NCI-H2107 treated with DMSO at 0.1 percent for 48 hours (cell line): ENCODE results near the gene STX8.

Experiments
- DNase-seq: peaks from one replicate; lab custom pipeline; 2025; ENCODE audit not compliant: unreplicated experiment; lab: John Stamatoyannopoulos, UW

Gene STX8

DNA sequence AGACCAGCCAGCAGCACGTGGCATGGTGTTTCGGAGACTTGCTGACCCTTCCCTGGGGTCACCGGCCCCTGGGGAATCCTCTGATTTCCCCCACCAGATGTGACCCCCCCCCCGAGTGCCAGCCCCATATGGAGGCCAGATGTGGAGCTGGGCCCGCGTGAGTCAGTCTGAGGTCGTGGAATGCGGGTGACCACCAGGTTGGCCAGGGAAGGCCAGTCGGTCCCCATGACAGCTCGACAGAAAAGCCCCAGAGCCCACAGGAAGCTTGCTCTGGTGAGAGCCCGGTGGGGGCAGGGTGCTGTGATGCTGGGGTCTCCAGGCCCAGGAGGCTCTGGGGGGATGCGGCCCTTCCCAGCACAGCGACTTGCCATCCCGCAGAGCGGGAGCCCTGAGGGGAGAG lies 345.3 kb downstream of the STX8 start:
- no peak for DNase-seq

GRCh38 chr17:9229826-9230201 lies 345.8 kb downstream of the STX8 start:
- DNase-seq, result no peak

DNA sequence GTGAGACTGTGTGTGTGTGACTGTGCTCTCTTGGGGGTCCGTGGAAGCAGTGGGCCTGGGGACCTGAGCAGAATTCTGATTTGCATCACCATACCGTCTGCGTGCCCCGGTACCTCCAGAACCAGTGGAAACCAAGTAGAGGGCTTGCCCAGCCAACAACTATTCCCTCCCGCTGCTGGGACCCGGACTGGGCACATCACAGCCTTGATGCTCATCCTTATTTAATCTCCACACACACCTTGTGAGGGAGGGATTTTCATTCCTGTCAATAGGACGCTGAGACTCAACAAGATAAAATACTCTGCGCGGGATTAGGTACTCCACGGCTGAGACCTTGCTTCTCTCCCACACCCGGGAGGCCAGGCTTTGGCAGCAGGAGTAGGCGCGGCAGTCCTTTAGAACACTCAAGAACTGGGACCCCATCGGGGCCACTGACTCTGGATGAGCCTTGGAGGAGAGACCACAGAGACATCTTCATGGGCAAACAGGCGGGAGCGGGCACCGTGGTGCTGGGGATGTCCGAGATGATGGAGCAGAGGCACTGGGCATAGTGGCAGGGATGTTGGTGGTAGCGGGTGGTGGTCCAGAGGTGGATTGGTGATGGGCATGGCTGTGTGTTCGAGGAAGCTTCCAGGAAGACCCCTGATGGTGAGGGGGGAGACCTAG lies 346.3 kb downstream of the STX8 start:
- no peak for DNase-seq

GRCh38 chr17:9228408-9229159 lies 347.0 kb downstream of the STX8 start:
- DNase-seq, result no peak

DNA sequence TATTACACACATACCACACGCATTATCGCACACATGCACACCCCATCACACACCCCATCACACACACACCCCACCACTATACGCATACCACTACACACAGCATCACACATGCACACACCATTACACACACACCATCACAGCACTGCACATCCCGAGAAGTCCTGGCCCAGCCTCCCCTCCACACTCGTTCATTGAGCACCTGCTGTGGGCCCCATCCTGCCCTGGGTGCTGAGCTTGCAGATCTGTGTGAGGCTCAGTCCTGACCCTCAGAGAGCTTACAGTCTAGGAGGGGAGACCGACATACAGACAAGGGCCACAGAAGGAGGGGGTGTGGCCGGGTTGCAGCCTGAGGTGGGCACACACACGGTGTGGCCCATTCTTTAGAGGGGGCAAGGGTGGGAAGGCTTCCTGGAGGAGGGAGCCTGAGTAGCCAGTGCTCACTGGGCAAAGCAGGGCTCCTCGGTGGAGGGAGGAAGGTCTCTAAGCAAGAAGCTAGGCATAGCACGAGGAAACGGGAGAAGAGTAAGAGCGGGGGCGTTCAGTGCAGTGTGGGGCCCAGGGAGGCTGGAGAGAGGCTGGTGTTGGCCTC lies 347.7 kb downstream of the STX8 start:
- no peak for DNase-seq

DNA sequence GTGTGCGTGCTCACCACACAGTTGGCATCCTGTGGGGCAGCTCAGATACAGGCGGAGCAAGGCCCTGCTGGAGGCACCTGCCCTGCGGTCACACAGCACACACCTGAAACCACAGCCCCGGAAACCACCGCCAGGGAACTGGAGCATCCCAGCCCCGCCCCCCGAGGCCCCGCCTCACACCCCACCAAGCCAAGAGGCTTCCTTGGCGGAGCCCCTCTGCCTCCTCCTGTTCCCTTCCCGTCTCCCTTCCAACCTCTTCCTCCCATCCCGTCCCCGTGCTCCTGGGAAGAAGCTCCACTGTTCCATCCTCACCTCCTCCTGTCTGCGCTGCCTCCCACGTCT lies 348.9 kb downstream of the STX8 start:
- DNase-seq, result no peak

DNA sequence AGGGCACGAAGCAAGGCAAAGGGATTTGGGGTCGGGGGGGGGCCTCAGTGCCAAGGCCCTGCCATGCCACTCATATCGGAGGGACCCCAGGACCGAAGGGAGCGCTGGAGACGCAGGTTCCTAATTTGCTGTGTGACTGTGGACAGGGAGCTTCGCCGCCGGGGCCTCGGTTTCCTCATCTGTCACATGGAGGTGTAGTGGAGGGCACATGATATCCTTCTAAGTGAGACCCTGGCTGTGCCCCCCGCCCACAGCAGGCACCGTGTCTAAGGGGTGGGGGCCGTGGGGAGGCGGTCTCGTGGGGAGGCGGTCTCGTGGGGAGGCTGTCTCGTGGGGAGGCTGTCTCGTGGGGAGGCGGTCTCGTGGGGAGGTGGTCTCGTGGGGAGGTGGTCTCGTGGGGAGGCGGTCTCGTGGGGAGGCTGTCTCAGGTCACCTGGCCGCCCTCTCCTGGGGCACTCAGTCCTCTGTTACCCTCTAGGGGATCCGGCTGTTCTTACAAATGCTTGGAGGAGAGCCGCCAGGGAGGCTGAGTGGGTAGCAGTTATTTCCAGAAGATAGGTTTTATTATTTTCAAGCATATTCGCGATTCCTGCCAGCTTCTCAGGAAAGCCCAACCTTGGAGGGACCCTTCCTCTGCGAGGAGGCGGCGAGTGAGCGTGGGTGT lies 349.4 kb downstream of the STX8 start:
- no peak for DNase-seq

DNA sequence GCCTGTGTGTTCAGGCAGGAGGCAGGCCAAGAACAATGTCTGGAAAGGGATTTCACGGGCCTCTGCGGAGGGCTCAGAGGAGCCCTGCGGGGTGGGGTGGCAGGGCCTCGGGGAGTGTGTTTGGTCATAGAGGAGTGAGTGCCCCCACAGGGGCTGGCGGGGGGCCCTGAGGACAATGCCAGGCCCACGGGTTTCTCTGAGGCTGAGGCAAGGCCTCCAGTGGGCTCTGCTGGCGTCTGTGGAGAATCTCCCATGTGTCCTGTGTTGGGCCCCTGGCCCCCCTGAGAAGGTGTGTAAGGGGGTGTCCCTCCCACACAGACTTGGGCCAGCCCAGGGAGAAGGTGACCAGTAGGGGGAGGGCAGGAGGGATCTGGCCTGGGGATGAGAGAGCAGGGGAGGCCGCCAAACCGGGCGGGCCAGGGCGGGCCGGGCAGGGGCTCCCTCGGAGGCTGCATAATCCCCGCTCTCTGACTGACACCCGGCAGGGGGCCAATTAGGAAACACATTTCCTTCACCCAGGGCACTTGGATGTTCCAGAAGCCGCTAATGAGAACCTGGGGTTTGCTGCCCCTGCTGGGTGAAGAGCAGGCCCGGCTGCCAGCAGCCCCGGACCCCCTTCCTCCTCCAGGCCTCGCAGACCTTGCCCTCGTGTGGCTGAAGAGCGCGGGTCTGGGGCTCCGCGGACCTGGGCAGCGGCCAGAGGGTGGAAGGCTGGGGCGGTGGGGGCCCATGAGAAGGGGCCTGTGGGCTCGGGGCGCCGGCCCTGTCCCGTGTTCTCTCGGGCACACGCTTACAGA lies 350.1 kb downstream of the STX8 start:
- no peak for DNase-seq

GRCh38 chr17:9224485-9224884 lies 351.1 kb downstream of the STX8 start:
- no peak for DNase-seq

- no peak for DNase-seq
Measured at GRCh38 chr17:9223531-9223930, 352.1 kb downstream of the STX8 start.

- DNase-seq, result no peak
Measured at GRCh38 chr17:9221922-9222180, 353.8 kb downstream of the STX8 start.

DNA sequence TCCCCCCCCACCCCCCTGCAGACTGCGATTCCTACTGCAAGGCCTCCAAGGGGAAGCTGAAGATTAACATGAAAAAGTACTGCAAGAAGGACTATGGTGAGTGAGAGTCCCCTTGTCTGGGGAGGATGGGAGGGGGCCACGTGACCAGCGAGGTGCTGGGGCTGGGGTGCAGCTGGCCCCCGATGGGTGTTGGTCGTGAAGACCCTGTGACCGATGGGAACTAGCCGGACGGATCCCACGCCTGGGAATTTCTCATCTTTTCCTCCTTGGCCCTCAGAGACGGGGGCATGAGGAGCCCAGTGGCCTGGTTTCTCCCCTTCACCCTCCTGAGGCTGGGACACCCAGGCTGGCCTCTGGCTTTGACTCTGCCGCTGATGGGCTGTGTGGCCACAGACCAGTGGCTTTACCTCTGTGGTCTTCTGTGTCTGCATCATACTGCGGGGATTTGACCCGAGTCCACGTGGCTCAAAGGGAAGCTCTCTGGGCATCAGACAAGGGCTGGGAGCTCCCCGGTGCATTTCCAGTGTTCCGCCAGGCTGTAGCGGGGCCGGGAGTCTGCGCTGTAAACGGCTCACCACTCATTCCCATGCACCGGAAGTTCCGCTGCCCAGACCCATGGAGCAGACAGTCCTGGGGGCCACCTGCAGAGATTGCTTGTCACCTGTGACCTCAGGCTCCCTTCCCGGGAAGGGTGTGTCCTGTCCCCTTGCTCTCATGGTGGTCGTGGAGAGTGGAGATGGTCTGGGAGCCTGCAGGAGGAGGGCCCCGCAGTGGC lies 354.3 kb downstream of the STX8 start:
- DNase-seq, result no peak

DNA sequence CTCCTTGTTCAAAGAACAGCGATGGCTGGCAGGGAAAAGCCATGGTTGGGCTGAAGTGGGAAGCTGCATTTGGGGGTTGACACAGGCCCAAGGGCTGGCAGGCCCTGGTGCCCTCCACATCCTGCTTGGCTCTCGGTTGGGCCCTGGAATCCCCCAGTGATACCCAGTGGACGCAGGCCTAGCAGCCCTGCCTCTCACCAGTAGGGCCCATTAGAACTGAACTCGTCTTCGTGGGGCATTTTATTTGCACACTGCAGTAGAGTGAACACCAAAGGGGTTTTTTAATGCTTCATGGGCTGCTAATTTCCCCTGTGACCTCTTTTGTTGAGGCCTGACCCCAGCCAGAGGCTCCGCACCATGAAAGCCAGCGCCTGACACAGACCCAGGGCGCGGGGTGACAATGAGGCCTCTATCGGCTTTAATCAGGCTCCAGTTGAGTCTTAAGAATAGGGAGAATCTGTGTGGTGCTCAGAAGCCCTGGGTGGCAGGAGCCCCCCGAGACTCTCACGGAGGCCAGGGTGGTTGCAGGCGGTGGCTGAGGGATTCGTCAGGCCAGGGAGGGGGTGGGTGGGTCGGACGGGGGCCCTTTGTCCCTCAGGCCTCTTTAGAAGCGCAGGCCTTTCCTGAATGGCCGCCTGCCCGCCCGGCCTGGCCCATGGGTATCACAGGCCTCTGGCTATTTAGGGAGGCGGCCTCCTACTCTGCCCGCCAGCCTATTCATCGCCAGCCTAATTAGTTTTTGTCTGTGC lies 355.0 kb downstream of the STX8 start:
- no peak for DNase-seq

DNA sequence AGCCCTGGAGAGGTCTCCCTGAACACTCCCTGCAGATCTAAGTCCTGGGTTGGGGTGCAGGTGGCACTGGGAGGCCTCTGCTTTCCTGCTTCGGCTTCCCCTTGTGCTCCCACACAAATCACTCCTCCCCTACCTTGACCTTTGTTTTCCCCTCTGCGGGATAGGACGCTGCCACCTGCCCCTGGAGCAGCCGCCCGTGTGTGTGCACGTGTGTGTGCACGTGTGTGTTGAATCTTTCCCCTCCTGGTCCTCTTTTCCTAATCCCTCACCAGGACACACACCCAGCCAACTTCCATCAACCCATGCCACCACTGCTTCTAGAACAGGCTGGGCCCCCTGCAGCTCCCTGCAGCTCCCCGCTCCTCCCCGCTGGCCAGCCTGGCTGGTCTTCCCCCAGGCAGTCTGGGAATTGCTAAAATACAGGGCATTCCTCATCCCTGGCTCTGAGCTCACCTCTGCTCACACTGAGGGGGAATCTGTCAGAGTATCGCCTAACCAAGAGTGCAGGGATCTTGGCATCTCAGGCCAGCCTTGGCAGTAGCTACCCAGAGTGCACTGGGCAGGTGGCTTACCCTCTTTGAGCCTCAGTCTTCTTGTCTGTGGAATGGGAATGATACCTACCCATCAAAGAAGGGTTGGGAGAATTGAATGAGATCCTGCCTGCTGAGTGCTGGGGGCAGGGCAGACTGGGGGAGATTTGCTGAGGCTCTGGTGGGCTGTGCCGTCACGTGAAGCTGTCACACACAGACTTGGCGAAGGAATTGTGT lies 355.8 kb downstream of the STX8 start:
- no peak for DNase-seq

DNA sequence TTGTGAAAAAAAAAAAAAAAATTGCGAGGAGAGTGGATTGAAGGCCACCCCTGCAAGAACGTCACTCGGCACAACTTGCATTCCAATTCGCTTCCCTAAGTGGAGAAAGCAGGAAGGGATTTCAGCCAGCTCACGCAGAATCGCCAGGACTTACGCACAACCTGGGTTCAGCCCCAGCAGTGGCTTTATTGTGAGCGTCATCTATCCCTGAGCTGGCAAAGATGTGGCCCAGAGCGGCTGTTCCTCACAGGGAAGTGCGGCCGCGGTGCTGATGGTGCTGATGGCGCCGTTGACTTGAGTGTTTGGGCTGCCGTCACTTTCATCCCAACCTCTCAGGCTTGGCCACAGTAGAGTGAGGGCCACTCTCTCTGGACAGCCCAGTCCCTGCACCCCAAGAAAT lies 356.7 kb downstream of the STX8 start:
- DNase-seq, result no peak

DNA sequence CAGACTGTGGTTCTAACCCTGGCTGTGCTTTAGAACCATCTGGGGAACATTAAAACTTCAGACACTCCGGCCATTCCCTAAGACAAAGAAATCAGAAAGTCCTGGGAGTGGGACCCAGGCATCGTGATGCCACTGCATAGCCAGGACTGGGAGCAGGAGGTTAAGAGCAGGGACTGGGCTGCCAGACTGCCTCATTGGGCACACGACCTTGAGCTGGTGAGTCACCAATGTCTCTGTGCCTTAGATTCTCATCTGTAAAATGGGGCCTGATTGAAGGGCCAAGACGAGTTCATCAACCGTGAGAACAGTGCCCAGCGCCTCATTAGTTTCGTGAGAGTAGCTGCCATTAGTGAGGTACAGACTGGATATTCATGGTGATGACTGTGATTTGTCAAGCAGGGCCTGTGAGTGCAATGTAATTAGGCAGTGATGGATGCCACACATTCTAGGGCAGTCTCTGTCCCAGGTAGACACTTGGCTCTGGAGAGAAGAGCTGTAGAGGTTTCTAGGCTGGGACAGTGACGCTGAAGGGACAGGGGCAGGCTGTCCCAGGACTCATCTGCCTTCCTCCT lies 357.5 kb downstream of the STX8 start:
- no peak for DNase-seq

DNA sequence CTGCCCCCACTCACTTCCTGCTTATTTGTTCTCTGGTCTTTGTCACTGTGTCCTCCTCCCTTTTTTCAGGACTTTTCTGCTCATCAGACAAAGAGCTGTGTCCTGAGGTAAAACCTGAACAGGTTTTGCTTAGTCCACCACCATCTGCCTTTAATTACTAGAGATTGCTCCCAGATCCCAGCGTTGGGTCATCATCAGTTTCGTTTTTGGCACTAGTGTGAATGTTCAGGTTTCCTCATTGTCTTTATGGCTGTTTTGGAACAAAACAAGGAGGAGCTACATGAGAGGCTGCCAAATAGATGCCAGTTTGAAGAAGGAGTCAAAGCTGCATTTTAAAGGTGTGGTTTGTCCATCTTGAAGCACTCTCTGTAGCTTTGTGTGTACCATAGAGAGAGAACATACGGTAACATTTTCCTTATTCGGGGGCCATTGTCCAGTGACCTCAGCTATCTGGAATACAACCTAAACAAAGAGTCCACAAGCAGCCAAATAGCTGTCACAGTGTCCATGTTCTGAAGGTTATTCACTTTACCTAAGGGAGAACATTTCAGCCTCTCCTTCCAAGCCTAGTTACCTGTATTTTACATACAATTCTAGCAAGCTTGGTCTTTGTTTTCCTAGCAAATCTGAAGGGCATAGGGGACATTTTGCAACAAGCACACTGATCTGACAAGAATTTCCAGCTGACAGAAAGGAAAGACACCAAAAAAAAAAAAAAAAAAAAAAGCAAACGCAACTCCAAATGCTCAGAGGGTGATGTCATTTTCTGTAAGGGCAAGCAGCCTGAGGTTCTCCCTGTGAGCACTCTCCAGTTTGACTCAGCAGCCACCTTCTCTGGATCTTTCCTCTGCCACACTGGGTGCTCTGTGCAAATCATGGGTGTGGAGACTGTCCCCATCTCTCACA lies 358.2 kb downstream of the STX8 start:
- DNase-seq, result no peak

GRCh38 chr17:9215465-9215864 lies 360.2 kb downstream of the STX8 start:
- no peak for DNase-seq
